Raji (cell line): ENCODE data around the gene TDRD7.

Experiments used
- POLR2A ChIP-seq: IDR thresholded peaks from 2 replicates; pipeline ENCODE4 v1.6.1; 2011; ENCODE audit warnings: low read depth, low read length, control low read depth; ENCODE audit not compliant: insufficient read depth

Gene TDRD7

GRCh38 chr9:97535771-97536170, 123.9 kb downstream of the TDRD7 start:
- no peak for TF ChIP-seq POLR2A

DNA sequence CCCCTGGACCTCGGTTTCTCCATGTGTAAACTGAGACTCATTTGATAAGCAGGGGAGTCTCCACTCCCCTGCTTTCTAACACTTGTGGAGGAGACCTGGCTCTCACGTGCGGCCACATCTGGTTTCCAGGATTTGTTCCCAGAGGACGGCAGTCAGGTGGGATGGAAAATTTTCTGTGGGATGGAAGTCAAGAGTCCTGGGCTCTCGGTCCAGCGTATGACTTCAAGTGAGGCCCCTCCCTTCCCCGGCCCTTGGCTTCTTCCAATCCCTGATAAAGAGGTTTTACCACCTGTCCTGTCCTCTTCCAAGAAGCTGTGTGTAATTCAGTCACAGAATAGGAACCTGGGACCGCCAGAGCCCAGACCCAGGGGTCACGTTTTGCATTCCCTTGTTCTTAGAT, 124.6 kb downstream of the TDRD7 start:
- TF ChIP-seq POLR2A, result no peak

- TF ChIP-seq POLR2A, result no peak
Observed at GRCh38 chr9:97543561-97543960, 131.7 kb downstream of the TDRD7 start.

DNA sequence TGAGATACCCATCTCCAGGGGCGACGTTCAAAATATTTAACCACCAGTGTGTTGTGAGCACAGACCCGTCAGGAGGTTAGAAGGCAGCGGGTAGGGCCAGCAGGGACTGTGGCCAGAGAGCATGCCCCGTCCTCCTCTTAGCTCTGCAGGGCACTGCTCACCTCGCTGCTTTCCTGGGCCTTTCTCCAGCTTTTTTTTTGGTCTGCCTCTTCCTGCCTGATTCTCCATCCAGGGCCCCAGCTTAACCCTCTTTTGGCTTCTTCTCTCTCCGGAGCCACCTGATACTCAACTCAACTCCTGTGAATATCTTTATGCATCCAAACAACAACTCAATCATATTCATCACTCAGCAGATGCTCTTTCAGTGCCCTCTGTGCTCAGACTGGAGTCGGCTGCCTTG, 133.6 kb downstream of the TDRD7 start:
- TF ChIP-seq POLR2A, result no peak
